Measurements from ENCODE around the gene NMRK1. TPM values are rescaled to one million over a fixed set of nuclear protein-coding genes. Genes with fewer than 3 reads are reported as not detected.

The NMRK1 gene
- total RNA-seq, 1 experiment from 2014 or later, result 1.1 TPM

DNA sequence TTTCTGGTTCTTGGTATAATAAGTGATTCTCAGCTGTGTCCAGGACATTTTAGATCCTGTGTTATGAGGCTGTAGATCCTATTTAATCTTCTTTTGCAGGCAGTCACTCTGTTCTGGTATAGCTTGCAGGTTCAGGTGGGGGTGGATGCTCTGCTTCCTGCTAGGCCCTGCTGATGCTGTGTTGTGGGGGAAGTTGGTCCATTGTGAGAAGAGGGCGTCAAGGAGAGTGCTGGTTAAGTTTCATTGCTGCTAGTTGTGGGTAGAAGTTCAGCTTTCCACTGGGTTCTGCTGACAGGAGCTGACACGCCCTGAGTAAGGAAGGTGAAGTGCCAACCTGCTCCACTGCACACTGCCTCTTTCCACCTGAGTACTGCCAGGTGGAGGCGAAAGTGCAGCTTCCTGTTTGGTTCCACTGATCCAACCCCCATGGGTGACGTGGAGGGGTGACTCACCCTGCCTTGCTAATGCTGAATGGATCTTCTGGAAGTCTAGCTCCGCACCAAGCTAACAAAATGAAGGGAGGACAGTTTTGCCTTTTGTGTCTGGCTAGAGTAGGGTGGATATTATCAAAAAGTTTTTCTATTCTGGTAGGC, 16.3 kb downstream of the NMRK1 start:
- intact Hi-C loops (cut with micrococcal nuclease; ENCODE audit: unreplicated experiment), result no loop called here
- no peaks in the 10 kb centered on the region for H3K36me3 Mint-ChIP-seq (ENCODE audit: insufficient read depth, unreplicated experiment)
- H3K4me3 Mint-ChIP-seq (ENCODE audit: unreplicated experiment), result no peak overlapping the region
- H3K9me3 Mint-ChIP-seq (ENCODE audit: unreplicated experiment), result no peaks in the 10 kb centered on the region
- no peaks in the 10 kb centered on the region for H3K27me3 Mint-ChIP-seq (ENCODE audit: insufficient read depth, unreplicated experiment)
- ChIA-PET CTCF (no interaction called here), POLR2A (no interaction called here)
- Histone ChIP-seq H3K9me3 (no peaks in the 10 kb centered on the region), H3K27me3 (replicated peaks; ENCODE audit: control insufficient read depth, insufficient read depth, low read length) (no peaks in the 10 kb centered on the region), H3K36me3 (ENCODE audit: control insufficient read depth, insufficient read depth, low read length) (no peaks in the 10 kb centered on the region), H3K4me1 (no peaks in the 10 kb centered on the region), H3K4me3 (ENCODE audit: low read depth, low read length) (no peak overlapping the region)
- H3K27ac Mint-ChIP-seq (ENCODE audit: unreplicated experiment), result no peak overlapping the region
- no peak for DNase-seq
- H3K4me1 Mint-ChIP-seq (ENCODE audit: low read depth, unreplicated experiment), result no peaks in the 10 kb centered on the region
- no TSS peak for BruUV-seq (replicated peaks)
- no peak for TF ChIP-seq CTCF (IDR thresholded peaks at IDR 0.05; ENCODE audit: insufficient read depth in 1 of 2, low read depth in 1 of 2, low read length in 1 of 2, severe bottlenecking in 1 of 2, unreplicated experiment in 1 of 2)

DNA sequence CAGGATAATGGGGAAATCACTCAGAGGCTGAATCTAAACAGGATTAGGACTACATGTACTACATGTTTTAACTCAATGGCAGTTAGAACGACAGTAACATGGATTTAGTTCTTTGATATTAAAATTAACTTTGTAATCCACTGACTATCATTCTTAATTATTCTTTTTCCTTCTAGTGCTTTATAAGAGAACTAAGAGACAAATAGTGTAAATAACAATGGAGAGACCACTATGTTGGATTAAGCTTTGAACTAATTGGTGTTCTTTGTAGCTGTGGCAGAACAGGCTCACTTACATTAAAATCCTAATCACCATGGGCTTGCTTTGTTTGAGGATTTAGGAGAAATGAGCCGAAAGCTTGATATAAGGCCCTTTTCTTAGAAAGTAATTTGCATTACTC, 18.8 kb downstream of the NMRK1 start:
- Mint-ChIP-seq H3K27me3 (ENCODE audit: insufficient read depth, unreplicated experiment) (no peaks in the 10 kb centered on the region), H3K27ac (ENCODE audit: unreplicated experiment) (no peak overlapping the region), H3K4me1 (ENCODE audit: low read depth, unreplicated experiment) (no peaks in the 10 kb centered on the region), H3K4me3 (ENCODE audit: unreplicated experiment) (no peak overlapping the region), H3K9me3 (ENCODE audit: unreplicated experiment) (no peaks in the 10 kb centered on the region), H3K36me3 (ENCODE audit: insufficient read depth, unreplicated experiment) (no peaks in the 10 kb centered on the region)
- POLR2A ChIA-PET, result no interaction called here
- no peaks in the 10 kb centered on the region for H3K9me3 ChIP-seq
- DNase-seq, result no peak
- intact Hi-C loops (cut with micrococcal nuclease; ENCODE audit: unreplicated experiment), result no loop called here
- no peaks in the 10 kb centered on the region for H3K27me3 ChIP-seq (replicated peaks; ENCODE audit: control insufficient read depth, insufficient read depth, low read length)
- no peak for TF ChIP-seq CTCF (IDR thresholded peaks at IDR 0.05; ENCODE audit: insufficient read depth in 1 of 2, low read depth in 1 of 2, low read length in 1 of 2, severe bottlenecking in 1 of 2, unreplicated experiment in 1 of 2)
- no peak overlapping the region for H3K4me3 ChIP-seq (ENCODE audit: low read depth, low read length)
- no peaks in the 10 kb centered on the region for H3K4me1 ChIP-seq
- no peaks in the 10 kb centered on the region for H3K36me3 ChIP-seq (ENCODE audit: control insufficient read depth, insufficient read depth, low read length)
- CTCF ChIA-PET, result no interaction called here
- no TSS peak for BruUV-seq (replicated peaks)

GRCh38 chr9:75067894-75068293, 20.1 kb downstream of the NMRK1 start:
- no peak overlapping the region for H3K4me3 Mint-ChIP-seq (ENCODE audit: unreplicated experiment)
- no peaks in the 10 kb centered on the region for H3K36me3 ChIP-seq (ENCODE audit: control insufficient read depth, insufficient read depth, low read length)
- no peaks in the 10 kb centered on the region for H3K4me1 Mint-ChIP-seq (ENCODE audit: low read depth, unreplicated experiment)
- intact Hi-C loops (cut with micrococcal nuclease; ENCODE audit: unreplicated experiment), result no loop called here
- no peaks in the 10 kb centered on the region for H3K36me3 Mint-ChIP-seq (ENCODE audit: insufficient read depth, unreplicated experiment)
- ChIA-PET CTCF (no interaction called here), POLR2A (no interaction called here)
- no peaks in the 10 kb centered on the region for H3K9me3 ChIP-seq
- H3K27me3 Mint-ChIP-seq (ENCODE audit: insufficient read depth, unreplicated experiment), result no peaks in the 10 kb centered on the region
- H3K27ac Mint-ChIP-seq (ENCODE audit: unreplicated experiment), result no peak overlapping the region
- no peaks in the 10 kb centered on the region for H3K4me1 ChIP-seq
- no peaks in the 10 kb centered on the region for H3K27me3 ChIP-seq (replicated peaks; ENCODE audit: control insufficient read depth, insufficient read depth, low read length)
- no peak overlapping the region for H3K4me3 ChIP-seq (ENCODE audit: low read depth, low read length)
- BruUV-seq (replicated peaks), result no TSS peak
- no peak for TF ChIP-seq CTCF (IDR thresholded peaks at IDR 0.05; ENCODE audit: insufficient read depth in 1 of 2, low read depth in 1 of 2, low read length in 1 of 2, severe bottlenecking in 1 of 2, unreplicated experiment in 1 of 2)
- no peak for DNase-seq
- H3K9me3 Mint-ChIP-seq (ENCODE audit: unreplicated experiment), result no peaks in the 10 kb centered on the region
